ENCODE results near the gene KIF9.
"Not testable (repeated sequence)": the region's sequence is repeated elsewhere in the genome, so short reads cannot be mapped to it uniquely, and the experiment has no call there.

DNA sequence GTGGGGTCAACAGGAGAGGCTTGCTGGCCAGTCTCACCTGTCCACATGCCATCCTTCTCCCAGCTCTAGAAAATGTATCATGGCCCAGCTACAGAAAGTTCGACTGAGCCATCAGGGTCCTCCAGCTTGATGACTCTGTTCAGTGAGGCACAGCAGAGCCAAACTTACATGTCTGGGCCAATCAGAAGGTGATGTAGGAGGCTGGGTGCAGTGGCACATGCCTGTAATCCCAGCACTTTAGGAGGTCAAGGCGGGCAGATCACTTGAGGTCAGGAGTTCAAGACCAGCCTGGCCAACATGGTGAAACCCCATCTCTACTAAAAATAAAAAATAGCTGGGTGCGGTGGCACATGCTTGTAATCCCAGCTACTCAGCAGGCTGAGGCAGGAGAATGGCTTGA is 31.5 kb downstream of the KIF9 start:
- TF ChIP-seq, protein P1, sequence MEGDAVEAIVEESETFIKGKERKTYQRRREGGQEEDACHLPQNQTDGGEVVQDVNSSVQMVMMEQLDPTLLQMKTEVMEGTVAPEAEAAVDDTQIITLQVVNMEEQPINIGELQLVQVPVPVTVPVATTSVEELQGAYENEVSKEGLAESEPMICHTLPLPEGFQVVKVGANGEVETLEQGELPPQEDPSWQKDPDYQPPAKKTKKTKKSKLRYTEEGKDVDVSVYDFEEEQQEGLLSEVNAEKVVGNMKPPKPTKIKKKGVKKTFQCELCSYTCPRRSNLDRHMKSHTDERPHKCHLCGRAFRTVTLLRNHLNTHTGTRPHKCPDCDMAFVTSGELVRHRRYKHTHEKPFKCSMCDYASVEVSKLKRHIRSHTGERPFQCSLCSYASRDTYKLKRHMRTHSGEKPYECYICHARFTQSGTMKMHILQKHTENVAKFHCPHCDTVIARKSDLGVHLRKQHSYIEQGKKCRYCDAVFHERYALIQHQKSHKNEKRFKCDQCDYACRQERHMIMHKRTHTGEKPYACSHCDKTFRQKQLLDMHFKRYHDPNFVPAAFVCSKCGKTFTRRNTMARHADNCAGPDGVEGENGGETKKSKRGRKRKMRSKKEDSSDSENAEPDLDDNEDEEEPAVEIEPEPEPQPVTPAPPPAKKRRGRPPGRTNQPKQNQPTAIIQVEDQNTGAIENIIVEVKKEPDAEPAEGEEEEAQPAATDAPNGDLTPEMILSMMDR (IDR thresholded peaks at IDR 0.05) = not testable (repeated sequence)
- TF ChIP-seq POLR2A (IDR thresholded peaks at IDR 0.05) = not testable (repeated sequence)

All from lower leg skin (tissue), 3 donors.